ENCODE measurements around the gene LGALS7.
"Not testable (repeated sequence)": the region's sequence is repeated elsewhere in the genome, so short reads cannot be mapped to it uniquely, and the experiment has no call there.

LGALS7 gene

GRCh38 chr19:38770228-38770948 is 2.9 kb downstream of the LGALS7 start:
- DNase-seq = not testable (repeated sequence)

- DNase-seq = peak; percentile 14
Measured at GRCh38 chr19:38769635-38770211, 3.6 kb downstream of the LGALS7 start.

GRCh38 chr19:38766276-38767047 is 6.9 kb downstream of the LGALS7 start:
- DNase-seq = no peak

- no peak for DNase-seq
Measured at GRCh38 chr19:38765214-38765613, 8.1 kb downstream of the LGALS7 start.

- DNase-seq = no peak
Measured at GRCh38 chr19:38763795-38764220, 9.5 kb downstream of the LGALS7 start.

GRCh38 chr19:38761884-38762389 is 11.4 kb downstream of the LGALS7 start:
- DNase-seq = not testable (repeated sequence)

- not testable (repeated sequence) for DNase-seq
Measured at GRCh38 chr19:38760805-38761517, 12.4 kb downstream of the LGALS7 start.

- no peak for DNase-seq
Measured at GRCh38 chr19:38759590-38760003, 13.7 kb downstream of the LGALS7 start.

GRCh38 chr19:38754196-38754595 is 19.1 kb downstream of the LGALS7 start:
- DNase-seq = not testable (repeated sequence)

GRCh38 chr19:38753783-38754182 is 19.5 kb downstream of the LGALS7 start:
- not testable (repeated sequence) for DNase-seq

- no peak for DNase-seq
Measured at GRCh38 chr19:38745316-38745715, 28.0 kb downstream of the LGALS7 start.

- DNase-seq = no peak
Measured at GRCh38 chr19:38744874-38745273, 28.4 kb downstream of the LGALS7 start.

- no peak for DNase-seq
Measured at GRCh38 chr19:38744298-38744681, 29.0 kb downstream of the LGALS7 start, which contains the start of gene CAPN12. Gene CAPN12, minus strand, starts transcription at chr19:38744474. Its CDS starts 309 bp downstream, at chr19:38744165.

- no peak for DNase-seq
Measured at GRCh38 chr19:38743394-38744297, 29.7 kb downstream of the LGALS7 start.

- DNase-seq = no peak
Measured at GRCh38 chr19:38742906-38743305, 30.4 kb downstream of the LGALS7 start.

- DNase-seq = no peak
Measured at GRCh38 chr19:38742296-38742695, 31.0 kb downstream of the LGALS7 start.

- no peak for DNase-seq
Measured at GRCh38 chr19:38741670-38742069, 31.6 kb downstream of the LGALS7 start.

- no peak for DNase-seq
Measured at GRCh38 chr19:38740932-38741331, 32.4 kb downstream of the LGALS7 start.

- no peak for DNase-seq
Measured at GRCh38 chr19:38740257-38740592, 33.1 kb downstream of the LGALS7 start.

- DNase-seq = no peak
Measured at GRCh38 chr19:38739440-38740256, 33.7 kb downstream of the LGALS7 start.

All from T1000 (cell line).